ENCODE measurements around the gene EFCAB13.

- TF ChIP-seq CTCF (tag by site-specific recombination; IDR thresholded peaks at IDR 0.05) (no peak), ZNF692 (tag by site-specific recombination; IDR thresholded peaks at IDR 0.05) (no peak), ZNF629 (tag by site-specific recombination; IDR thresholded peaks at IDR 0.05) (no peak), ATF2 (tag by site-specific recombination; IDR thresholded peaks at IDR 0.05; ENCODE audit: low read depth) (no peak), ZNF138 (tag by site-specific recombination; IDR thresholded peaks at IDR 0.05; ENCODE audit: borderline replicate concordance) (no peak)
Observed at GRCh38 chr17:47291242-47291873, 32.4 kb upstream of the EFCAB13 start.

Data from HEK293 (cell line).